Fibroblast of pulmonary artery (primary cell): ENCODE data around the gene CLIC1.

Experiments used
- DNase-seq: peaks from one replicate; pipeline ENCODE4 v3.0.0-alpha.2; 2010; ENCODE audit warnings: low read depth
- H3K4me3 ChIP-seq: replicated peaks from 2 replicates; pipeline ENCODE4 v1.5.1; 2011; ENCODE audit warnings: low read depth, mild to moderate bottlenecking, control low read depth, low read length, moderate library complexity
- TF ChIP-seq, protein P1 (sequence below): IDR thresholded peaks from 2 replicates; pipeline ENCODE4 v1.5.1; 2011; ENCODE audit warnings: mild to moderate bottlenecking, control low read depth, low read length, inconsistent platforms; ENCODE audit errors: missing control alignments

CLIC1 gene

DNA sequence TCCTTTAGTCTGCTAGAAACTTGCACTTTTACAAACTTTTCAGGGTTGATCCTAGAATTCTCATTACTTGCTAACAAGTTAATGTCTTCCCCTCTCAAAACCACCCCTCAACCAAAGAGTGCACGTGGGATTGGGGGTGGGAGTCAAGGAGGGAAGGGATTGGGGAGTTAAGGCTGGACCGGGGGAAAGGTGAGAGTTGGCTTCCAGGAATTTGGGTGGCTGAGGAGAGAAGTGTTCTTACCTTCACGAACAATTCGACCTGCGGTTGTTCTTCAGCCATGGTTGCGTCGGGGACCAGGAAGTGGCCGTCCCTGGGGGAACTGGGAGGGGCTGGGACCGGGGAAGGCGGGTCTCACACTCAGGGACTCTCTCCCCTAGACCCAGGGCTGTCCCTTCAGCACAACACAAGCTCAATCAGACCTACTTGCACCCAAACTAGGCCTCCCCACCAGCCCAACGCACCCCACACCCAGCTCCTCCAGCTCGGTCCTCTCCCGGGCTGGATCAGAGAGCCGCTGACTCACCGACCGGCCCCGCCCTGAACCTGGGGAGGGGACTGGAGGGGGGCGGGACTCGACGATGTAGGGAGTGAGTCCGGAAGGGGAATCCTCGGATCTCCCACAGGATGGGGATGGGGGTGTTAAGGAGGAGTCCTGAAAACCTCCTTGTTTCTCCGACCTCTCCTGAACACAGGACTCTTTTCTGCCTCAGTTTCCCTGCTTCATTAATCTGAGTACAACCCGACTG is at the start of gene CLIC1:
CLIC1 (minus strand) TSS at position 510 of the 747 bp plus-strand sequence; CDS start at position 280, 230 bp downstream.
- H3K4me3 ChIP-seq = peak within 1 kb of the TSS; percentile 83
- TF ChIP-seq, protein P1, sequence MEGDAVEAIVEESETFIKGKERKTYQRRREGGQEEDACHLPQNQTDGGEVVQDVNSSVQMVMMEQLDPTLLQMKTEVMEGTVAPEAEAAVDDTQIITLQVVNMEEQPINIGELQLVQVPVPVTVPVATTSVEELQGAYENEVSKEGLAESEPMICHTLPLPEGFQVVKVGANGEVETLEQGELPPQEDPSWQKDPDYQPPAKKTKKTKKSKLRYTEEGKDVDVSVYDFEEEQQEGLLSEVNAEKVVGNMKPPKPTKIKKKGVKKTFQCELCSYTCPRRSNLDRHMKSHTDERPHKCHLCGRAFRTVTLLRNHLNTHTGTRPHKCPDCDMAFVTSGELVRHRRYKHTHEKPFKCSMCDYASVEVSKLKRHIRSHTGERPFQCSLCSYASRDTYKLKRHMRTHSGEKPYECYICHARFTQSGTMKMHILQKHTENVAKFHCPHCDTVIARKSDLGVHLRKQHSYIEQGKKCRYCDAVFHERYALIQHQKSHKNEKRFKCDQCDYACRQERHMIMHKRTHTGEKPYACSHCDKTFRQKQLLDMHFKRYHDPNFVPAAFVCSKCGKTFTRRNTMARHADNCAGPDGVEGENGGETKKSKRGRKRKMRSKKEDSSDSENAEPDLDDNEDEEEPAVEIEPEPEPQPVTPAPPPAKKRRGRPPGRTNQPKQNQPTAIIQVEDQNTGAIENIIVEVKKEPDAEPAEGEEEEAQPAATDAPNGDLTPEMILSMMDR = no peak
- DNase-seq = peak; percentile 74

DNA sequence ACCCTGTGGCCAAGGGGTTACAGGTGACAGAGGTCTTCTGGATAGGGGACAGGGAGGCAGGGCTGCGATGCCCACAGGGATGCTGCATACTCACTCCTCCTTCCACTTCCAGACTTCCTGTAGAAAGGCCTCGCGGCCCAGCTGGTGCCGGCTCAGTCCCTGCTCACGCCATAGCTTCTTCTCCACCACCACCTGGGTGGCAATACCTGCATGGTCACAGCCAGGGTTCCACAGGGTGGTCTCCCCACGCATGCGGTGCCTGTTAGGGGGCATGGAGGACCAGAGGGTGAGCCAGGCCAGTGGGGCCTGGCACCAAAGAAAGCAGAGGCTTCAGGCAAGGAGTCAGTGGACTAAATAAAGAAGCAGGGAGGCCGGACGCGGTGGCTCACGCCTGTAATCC is 49.1 kb upstream of the CLIC1 start:
- H3K4me3 ChIP-seq = no peak overlapping the region
- TF ChIP-seq, protein P1 = no peak
- DNase-seq = no peak

- TF ChIP-seq, protein P1 = no peak
- H3K4me3 ChIP-seq = no peak overlapping the region
Measured at GRCh38 chr6:31784098-31784925, 48.0 kb upstream of the CLIC1 start.

DNA sequence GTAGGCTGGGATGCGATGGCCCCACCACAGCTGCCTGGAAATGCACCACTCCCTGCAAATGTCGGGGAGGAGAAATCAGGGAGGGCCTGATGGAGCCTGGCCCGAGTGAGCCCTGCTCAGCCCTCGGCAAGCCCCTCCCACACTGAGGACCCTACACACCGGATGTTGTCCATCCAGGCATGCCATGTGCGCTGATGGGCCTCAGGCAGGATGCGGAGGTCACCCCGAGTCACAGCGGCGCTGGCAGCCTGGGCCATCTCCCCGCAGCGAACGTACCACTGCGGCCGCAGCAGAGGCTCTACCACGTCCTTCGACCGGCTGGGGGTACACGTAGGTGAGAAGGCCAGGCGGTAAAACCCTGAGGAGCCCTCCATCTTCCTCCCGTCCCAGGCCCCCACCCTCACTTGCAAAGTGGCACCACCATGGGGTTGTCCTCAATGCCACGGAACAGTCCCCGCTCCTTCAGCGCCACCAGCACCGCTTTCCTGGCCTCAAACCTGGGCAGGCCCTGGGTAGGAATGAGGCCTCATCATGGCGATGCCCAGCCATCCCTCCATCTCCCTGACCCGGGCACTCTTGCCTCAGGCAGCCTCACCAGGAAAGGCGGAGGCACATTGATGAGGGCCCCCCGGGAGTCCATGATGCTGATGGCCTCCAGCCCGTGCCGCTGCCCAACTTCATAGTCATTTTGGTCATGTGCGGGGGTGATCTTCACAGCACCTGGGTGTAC is 46.0 kb upstream of the CLIC1 start:
- TF ChIP-seq, protein P1 = no peak
- H3K4me3 ChIP-seq = no peak overlapping the region
- DNase-seq = no peak

More at GRCh38 chr6:31784098-31784925, 48.0 kb upstream of the CLIC1 start:
- DNase-seq = no peak

GRCh38 chr6:31781244-31782125 is 45.2 kb upstream of the CLIC1 start:
- TF ChIP-seq, protein P1 = no peak
- DNase-seq = no peak
- H3K4me3 ChIP-seq = no peak overlapping the region
